ENCODE results near the gene FOXM1.

DNA sequence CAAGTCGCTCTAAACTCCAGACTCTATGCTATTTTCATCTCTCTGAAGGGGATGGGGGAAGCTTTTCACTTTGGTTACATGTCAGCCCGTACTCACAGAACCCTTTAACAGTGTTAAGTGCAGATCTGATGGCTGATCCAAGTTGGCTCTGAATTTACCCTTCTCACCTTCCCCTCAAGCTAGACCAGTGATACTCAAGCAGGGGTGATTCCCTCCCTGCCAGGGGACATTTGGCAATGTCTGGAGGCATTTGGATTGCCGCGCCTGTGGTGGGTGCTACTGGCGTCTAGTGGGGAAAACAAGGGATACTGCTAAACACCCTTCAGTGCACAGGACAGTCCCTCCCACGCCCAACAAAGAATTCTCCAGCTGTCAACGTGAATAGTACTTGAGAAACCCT, 14.1 kb downstream of the FOXM1 start:
- TF ChIP-seq, protein P1, sequence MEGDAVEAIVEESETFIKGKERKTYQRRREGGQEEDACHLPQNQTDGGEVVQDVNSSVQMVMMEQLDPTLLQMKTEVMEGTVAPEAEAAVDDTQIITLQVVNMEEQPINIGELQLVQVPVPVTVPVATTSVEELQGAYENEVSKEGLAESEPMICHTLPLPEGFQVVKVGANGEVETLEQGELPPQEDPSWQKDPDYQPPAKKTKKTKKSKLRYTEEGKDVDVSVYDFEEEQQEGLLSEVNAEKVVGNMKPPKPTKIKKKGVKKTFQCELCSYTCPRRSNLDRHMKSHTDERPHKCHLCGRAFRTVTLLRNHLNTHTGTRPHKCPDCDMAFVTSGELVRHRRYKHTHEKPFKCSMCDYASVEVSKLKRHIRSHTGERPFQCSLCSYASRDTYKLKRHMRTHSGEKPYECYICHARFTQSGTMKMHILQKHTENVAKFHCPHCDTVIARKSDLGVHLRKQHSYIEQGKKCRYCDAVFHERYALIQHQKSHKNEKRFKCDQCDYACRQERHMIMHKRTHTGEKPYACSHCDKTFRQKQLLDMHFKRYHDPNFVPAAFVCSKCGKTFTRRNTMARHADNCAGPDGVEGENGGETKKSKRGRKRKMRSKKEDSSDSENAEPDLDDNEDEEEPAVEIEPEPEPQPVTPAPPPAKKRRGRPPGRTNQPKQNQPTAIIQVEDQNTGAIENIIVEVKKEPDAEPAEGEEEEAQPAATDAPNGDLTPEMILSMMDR (IDR thresholded peaks at IDR 0.05), result no peak
- no peak for TF ChIP-seq EP300 (IDR thresholded peaks at IDR 0.05)
- TF ChIP-seq POLR2AphosphoS5 (IDR thresholded peaks at IDR 0.05), result no peak
- TF ChIP-seq POLR2A (IDR thresholded peaks at IDR 0.05), result no peak
